GM12801 (cell line): ENCODE results near the gene RANBP3L.

Source experiments
- TF ChIP-seq, protein P1 (sequence below): IDR thresholded peaks from one replicate; pipeline ENCODE4 v1.5.1; 2011; ENCODE audit warnings: control low read depth; ENCODE audit not compliant: insufficient read length; ENCODE audit errors: extremely low read depth

RANBP3L gene

DNA sequence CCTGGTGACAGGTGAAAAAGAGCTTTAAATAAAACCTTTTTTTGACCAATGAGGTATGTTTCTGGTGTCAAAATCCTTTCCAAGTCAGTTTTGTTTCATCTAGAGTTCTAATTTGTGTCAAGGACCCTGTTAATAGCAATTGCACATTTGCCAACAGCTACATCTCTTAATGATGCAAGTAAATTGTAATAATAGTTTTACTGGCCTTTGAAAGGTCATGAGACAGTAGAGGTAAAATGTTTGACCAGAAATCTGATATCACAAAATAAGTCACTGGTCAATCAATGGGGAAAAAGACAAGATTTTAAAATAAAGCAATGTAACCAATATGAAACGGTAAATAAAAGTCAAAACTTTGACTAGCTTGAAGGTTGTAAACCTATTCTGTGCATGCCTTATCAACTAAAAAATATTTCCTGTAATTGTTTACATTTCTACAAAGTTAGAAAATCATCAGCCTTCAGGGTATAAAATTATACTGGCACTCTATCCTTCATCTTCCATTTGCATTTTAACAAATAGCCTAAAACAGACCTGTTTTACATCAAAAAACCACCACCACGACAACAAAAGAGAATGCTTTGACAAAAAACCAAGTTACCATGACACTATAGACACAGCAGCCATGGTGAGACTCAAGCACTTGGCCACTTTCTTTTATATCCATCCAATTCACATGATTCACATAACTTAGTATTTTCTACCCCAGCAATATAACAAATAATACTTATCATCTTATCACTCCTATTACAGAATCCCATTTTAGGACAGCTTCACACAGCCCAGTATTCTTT, 63.0 kb downstream of the RANBP3L start:
- TF ChIP-seq, protein P1, sequence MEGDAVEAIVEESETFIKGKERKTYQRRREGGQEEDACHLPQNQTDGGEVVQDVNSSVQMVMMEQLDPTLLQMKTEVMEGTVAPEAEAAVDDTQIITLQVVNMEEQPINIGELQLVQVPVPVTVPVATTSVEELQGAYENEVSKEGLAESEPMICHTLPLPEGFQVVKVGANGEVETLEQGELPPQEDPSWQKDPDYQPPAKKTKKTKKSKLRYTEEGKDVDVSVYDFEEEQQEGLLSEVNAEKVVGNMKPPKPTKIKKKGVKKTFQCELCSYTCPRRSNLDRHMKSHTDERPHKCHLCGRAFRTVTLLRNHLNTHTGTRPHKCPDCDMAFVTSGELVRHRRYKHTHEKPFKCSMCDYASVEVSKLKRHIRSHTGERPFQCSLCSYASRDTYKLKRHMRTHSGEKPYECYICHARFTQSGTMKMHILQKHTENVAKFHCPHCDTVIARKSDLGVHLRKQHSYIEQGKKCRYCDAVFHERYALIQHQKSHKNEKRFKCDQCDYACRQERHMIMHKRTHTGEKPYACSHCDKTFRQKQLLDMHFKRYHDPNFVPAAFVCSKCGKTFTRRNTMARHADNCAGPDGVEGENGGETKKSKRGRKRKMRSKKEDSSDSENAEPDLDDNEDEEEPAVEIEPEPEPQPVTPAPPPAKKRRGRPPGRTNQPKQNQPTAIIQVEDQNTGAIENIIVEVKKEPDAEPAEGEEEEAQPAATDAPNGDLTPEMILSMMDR: no peak

DNA sequence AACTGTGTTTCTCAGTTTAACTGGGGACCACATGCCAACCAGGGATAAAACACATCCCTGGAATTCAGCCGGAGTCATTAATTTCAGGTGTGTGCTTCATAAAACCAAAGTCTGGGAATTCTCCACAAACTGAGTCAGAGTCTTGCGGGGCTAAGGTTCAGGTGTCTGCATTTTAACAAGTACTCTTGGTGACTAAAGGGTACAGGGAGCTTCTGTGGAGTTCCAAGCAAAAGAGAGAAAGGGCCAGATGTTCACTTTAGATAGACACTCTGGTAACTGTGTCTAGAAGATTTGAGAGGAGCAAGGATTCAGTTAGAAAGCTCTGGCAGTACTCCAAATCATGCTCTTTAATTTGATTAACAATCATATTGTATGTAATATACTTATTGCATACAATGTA, 64.0 kb downstream of the RANBP3L start:
- TF ChIP-seq, protein P1: no peak

DNA sequence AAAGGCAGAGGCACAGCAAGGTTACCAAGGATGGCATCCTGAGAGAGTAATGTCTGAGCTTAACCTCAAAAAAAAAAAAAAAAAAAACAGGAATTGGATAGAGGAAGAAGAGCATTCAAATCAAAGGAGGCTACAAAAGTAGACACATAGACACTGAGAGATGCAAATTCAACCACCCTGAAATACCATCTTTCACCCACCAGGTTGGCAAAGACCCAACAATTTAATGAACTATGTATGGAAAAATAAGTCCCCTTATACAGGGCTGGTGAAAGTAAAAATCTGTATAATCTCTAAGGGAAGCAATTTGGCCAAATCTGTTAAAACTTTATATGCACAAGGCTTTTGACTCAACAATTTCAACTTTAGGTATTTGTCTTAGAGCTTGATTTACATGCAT, 64.9 kb downstream of the RANBP3L start:
- TF ChIP-seq, protein P1: no peak

DNA sequence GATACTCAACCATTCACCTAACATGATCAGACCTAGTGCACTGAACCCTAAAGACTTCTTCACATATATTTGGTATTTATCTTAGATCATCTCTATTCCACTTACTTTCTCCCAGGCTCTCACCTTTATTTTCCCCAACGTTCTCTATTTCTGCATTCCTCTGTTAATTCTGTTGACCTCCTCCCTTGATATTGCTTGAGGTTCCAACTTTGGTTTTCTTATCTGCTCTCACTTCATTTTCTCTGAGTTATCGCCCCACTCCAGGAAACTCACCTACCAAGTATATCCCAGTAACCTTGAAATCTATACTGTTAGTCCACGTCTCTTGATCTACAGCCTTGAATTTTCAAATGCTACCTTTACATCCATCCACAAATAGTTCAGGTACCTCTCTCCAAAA, 69.2 kb downstream of the RANBP3L start:
- TF ChIP-seq, protein P1: no peak

DNA sequence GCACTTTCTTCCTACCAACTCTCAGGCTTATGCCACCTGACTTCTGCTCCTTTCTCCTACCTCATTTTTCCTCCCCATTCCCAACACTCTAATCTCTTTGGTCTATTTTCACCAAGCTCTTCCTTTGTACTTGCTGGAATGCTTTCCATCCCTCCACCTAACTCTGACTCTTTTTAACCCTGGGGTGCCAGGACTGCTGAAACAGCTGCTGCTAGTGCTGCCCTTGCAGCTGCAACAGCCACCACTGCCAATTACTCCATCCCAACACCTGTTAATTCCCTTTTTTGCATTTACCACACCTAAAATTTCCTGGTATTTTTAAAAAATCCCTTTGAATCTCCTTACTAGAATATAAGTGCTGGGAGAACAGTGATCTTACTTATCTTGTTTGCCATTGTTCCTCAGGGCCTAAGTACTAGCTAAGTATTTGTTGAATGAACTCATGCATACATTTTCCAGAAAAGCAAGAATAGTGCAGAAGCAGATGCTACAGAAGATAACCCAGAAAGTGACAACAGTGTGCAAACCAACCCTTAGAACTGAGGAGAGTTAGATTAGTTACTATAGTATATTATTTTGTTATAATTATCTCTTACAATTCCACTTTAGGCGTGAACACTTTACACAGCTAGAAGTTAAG, 71.4 kb downstream of the RANBP3L start:
- TF ChIP-seq, protein P1: no peak

DNA sequence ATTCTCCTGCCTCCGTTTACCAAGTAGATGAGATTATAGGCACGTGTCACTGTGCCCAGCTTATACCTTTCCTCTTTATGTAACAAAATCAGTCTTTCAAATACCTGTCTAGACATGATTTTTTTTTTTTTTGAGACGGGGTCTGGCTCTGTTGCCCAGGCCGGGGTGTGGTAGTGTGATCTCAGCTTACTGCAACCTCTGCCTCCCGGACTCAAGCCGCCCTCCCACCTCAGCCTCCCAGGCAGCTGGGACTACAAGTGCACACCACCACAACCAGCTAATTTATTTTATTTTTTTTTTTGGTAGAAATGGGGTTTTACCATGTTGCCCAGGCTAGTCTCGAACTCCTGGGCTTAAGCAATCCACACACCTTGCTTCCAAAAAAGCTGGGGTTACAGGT, 73.2 kb downstream of the RANBP3L start:
- TF ChIP-seq, protein P1: no peak

DNA sequence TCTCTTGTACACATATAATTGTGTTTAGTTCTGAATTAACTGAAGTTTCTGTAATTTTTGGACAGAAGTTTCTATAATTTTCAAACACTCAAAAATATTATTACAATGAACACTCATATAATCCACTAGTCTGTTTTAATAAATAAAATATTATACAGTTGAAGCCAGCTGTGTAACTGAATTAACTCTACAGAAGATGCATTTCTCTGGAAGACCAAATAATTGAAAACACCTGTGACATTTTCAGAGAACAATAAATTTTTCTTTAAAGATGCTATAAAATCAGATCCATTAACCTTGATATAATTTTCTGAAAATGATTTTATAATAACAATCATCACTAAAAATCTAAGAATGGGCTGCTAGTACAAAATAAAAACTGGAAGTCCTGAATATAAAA, 74.7 kb downstream of the RANBP3L start:
- TF ChIP-seq, protein P1: no peak
